Muscle layer of duodenum (tissue), 2 donors: Measurements from ENCODE around the gene C20orf202.

ENCODE experiments used
- H3K27ac ChIP-seq: one replicate; pipeline ENCODE4 v1.7.0; 2013; ENCODE audit warnings: mild to moderate bottlenecking, low read length
- H3K27me3 ChIP-seq: one replicate; pipeline ENCODE4 v1.7.0; 2013; ENCODE audit warnings: low read depth, mild to moderate bottlenecking, control low read depth, low read length
- H3K36me3 ChIP-seq, 2 donors: one replicate each; pipeline ENCODE4 v1.7.0; 2013; ENCODE audit warnings: low read length in 2 of 2, control low read depth in 1 of 2, mild to moderate bottlenecking in 1 of 2; ENCODE audit not compliant: insufficient read depth in 2 of 2, control insufficient read depth in 1 of 2
- H3K4me1 ChIP-seq, 2 donors: one replicate each; pipeline ENCODE4 v1.7.0; 2013; ENCODE audit warnings: low read length in 2 of 2, mild to moderate bottlenecking in 2 of 2, control low read depth in 1 of 2, moderate library complexity in 1 of 2; ENCODE audit not compliant: insufficient read depth in 2 of 2, control insufficient read depth in 1 of 2
- H3K4me3 ChIP-seq, 2 donors: one replicate each; pipeline ENCODE4 v1.7.0; 2013; ENCODE audit warnings: low read length in 2 of 2, low read depth in 1 of 2, mild to moderate bottlenecking in 1 of 2
- H3K9me3 ChIP-seq, 2 donors: one replicate each; pipeline ENCODE4 v1.7.0; 2013; ENCODE audit warnings: low read length in 2 of 2, control low read depth in 1 of 2, mild to moderate bottlenecking in 1 of 2; ENCODE audit not compliant: control insufficient read depth in 1 of 2
- donor health status: healthy.

C20orf202 gene

DNA sequence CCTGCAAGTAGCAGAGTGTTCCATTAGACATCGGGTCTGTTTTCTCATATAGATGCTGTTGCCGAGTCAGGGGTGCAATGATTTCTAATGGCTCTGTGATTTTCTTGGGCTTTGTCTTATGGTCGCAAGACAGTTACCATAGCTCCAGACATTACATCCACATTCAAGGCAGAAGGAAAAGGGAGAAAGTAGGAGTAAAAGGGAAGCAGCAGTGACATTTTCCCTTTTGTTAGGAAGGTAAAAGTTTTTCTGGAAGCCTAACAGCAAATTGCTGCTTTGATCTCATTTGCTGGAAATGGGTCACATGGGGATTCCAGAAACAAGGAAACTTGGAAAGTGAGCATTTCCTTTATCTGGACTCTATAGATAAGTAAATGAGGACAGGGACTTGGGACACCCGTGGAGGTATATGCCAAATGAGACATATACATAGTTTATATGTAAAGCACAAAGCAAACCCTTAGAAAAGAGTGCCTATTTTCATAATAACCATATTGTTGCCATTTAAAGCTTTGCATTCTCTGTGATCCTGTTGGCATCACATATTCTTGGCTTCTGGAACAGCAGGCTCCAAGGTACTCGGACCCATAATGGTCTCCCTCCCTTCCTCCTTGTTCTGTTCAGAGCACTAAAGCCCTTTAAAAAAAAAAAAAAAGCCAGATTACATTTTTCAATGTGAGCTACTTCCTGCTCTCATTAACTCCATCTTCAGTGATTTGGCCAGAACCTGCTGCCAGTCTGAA, at the start of gene C20orf202:
TSS of gene C20orf202 (plus strand) at position 693 of the 743 bp plus-strand sequence. CDS start 132 bp downstream, outside the sequence.
- H3K9me3 ChIP-seq, result no peaks in the 10 kb centered on the region
- H3K4me3 ChIP-seq, result no peak within 1 kb of the TSS
- no peaks in the 10 kb centered on the region for H3K27me3 ChIP-seq
- H3K4me1 ChIP-seq, result no peaks in the 10 kb centered on the region
- no peak within 1 kb of the TSS for H3K27ac ChIP-seq
- H3K36me3 ChIP-seq, result no peaks in the 10 kb centered on the region

DNA sequence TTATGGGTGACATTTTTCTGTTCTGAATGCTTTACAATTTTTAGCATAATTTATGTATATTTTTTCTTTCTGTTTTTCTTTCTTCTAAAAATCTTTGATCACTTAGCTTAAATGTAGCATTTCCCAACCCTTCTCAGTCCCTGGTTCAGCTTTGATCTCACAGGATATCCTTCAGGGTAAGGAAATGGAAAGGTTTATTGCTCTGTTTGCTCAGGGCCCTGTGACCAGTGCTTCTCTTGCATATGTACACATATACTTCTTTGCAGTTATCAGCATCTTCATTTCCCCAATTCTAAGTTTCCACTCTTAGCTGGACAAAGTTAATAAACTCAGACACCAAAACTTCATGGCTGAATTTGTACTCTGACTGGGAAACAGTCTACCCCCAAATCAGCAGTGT, 49.0 kb upstream of the C20orf202 start:
- H3K4me1 ChIP-seq, result no peaks in the 10 kb centered on the region
- no peak overlapping the region for H3K27ac ChIP-seq
- H3K36me3 ChIP-seq, result peaks cover 37 to 46% of the 10 kb centered on the region in 2 donors
- H3K9me3 ChIP-seq, result no peaks in the 10 kb centered on the region
- no peaks in the 10 kb centered on the region for H3K27me3 ChIP-seq
- H3K4me3 ChIP-seq, result no peak overlapping the region

DNA sequence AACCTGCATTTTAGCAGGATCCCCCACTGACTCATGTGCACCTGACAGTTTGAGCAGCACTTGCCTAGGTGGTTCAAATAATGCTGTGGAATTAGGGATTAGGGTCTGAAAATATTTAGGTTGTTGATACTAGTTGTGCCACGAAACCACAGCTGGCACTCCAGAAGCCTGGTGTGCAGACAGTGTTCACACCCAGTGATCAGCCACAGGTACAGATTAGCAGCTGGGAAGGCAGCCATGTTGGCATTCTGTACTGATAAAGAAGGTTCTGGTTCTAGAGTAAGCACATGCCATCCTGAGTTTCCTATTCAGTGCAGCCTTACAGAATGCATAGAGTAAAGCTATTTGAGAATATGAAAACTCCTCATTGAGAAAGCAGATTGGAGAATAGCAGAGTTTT, 48.6 kb upstream of the C20orf202 start:
- Histone ChIP-seq H3K4me1 (no peaks in the 10 kb centered on the region), H3K9me3 (no peaks in the 10 kb centered on the region), H3K27me3 (no peaks in the 10 kb centered on the region), H3K36me3 (peaks cover 37 to 46% of the 10 kb centered on the region in 2 donors), H3K4me3 (no peak overlapping the region), H3K27ac (no peak overlapping the region)

DNA sequence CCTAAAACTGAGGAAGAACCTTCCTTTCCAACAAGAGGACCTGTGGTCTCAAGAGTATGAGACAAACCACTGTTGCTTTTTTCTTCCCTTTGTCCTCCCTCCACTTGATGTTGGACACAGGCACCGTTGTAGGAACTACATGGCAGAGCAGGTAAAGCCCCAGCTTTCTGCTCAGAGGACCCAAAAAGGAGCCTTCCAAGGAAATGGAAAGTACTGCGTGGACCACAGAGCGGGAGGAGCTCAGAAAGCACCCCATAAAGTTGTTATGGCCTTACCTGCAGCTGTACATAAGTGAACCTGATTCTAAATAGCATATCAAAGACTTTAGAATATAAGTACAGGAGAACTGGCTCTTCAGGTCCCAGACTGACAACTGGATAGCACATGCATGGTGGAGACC, 47.9 kb upstream of the C20orf202 start:
- no peaks in the 10 kb centered on the region for H3K9me3 ChIP-seq
- H3K4me3 ChIP-seq, result no peak overlapping the region
- no peak overlapping the region for H3K27ac ChIP-seq
- peaks cover 38 to 46% of the 10 kb centered on the region in 2 donors for H3K36me3 ChIP-seq
- no peaks in the 10 kb centered on the region for H3K27me3 ChIP-seq
- H3K4me1 ChIP-seq, result no peaks in the 10 kb centered on the region

DNA sequence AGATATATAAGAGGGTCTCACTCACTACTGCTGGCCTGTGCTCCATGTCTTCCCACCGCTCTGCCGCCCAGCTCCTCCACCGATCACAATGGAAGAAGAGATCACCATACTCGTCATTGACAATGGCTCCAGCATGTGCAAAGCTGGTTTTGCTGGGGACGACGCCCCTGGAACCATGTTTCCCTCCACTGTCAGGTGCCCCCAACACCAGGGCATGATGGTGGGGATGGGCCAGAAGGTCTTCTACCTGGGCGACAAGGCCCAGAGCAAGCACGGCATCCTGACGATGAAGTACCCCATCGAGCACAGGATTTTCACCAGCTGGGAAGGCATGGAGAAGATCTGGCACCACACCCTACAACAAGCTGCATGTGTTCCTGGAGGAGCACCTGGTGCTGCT, 42.8 kb upstream of the C20orf202 start:
- Histone ChIP-seq H3K36me3 (peaks cover 36 to 60% of the 10 kb centered on the region in 2 donors), H3K27ac (no peak overlapping the region), H3K9me3 (no peaks in the 10 kb centered on the region), H3K4me3 (no peak overlapping the region), H3K27me3 (no peaks in the 10 kb centered on the region), H3K4me1 (no peaks in the 10 kb centered on the region)

DNA sequence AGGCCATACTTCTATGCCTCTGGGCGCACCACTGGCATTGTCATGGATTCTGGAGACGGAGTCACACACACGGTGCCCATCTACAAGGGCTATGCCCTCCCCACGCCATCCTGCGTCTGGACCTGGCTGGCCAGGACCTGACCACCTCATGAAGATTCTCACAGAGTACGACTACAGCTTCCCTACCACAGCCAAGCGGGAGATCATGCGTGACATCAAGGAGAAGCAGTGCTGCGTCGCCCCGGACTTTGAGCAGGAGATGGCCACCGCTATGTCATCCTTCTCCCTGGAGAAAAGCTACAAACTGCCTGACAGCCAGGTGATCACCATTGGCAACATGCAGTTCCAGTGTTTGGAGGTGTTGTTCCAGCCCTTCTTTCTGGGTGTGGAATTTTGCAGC, 42.3 kb upstream of the C20orf202 start:
- H3K27ac ChIP-seq, result no peak overlapping the region
- peaks cover 41 to 60% of the 10 kb centered on the region in 2 donors for H3K36me3 ChIP-seq
- no peaks in the 10 kb centered on the region for H3K27me3 ChIP-seq
- H3K4me3 ChIP-seq, result no peak overlapping the region
- no peaks in the 10 kb centered on the region for H3K4me1 ChIP-seq
- no peaks in the 10 kb centered on the region for H3K9me3 ChIP-seq

DNA sequence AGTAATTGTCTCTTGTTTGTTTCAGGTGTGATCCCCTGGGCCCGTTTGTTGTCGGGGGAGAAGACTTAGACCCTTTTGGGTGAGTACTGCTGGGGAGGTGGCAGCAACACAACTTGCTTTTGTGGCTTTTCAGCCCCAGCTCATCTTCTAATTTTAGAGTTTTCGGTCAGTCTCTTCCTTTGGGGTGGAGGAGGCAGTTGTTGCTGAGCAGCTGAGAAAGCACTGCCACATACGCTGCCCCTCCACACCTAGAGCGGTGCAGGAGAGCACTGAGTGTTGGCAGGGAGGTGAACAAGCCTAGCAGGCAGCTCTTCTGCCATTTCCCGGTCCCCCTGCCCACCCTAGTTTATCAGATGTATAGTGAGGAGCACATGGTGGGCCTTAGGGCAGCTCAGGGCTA, 40.1 kb upstream of the C20orf202 start:
- Histone ChIP-seq H3K4me1 (no peaks in the 10 kb centered on the region), H3K9me3 (no peaks in the 10 kb centered on the region), H3K27ac (no peak overlapping the region), H3K36me3 (peaks cover 61 to 73% of the 10 kb centered on the region in 2 donors), H3K4me3 (no peak overlapping the region), H3K27me3 (no peaks in the 10 kb centered on the region)

DNA sequence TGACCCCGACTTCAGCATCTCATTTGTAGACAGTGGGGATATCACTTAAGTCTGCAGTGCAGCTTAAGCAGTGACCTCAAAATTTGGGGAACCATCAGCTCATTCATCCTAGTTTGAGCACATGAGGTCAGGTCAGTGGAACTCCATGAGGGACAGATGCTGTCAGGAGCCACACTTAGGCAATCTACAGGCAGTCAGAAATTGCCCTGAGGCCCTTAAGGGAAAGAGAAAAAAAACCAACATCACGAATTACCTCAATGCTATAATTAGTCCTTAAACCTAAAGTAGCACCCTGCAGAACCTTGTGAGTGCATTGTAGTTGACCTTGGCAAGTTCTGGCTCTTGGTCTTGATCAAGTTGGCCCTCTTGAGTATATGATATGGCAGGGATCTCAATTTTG, 39.6 kb upstream of the C20orf202 start:
- H3K4me3 ChIP-seq, result no peak overlapping the region
- H3K9me3 ChIP-seq, result no peaks in the 10 kb centered on the region
- H3K36me3 ChIP-seq, result peaks cover 63 to 75% of the 10 kb centered on the region in 2 donors
- no peaks in the 10 kb centered on the region for H3K4me1 ChIP-seq
- no peak overlapping the region for H3K27ac ChIP-seq
- no peaks in the 10 kb centered on the region for H3K27me3 ChIP-seq

DNA sequence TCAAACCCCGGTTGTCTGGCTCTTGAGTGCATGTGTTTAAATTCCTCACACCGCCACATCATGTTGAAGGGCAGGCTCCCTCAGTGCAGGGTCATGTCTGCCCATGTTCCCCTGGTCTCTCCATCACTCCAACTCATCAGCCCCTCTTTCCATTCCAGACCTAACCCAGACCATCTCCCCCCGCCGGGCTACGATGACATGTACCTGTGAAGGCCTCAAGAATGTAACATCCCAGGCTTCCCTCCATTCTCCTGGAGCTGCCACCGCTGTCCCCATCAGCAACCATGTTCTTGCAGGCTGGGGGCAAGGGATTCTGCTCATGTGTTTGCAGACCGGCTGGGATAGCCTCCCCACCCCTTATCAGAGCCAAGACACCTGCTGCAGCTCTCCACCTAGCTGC, 38.4 kb upstream of the C20orf202 start:
- H3K4me3 ChIP-seq, result no peak overlapping the region
- H3K27me3 ChIP-seq, result no peaks in the 10 kb centered on the region
- H3K36me3 ChIP-seq, result peaks cover 74 to 87% of the 10 kb centered on the region in 2 donors
- H3K9me3 ChIP-seq, result no peaks in the 10 kb centered on the region
- H3K27ac ChIP-seq, result no peak overlapping the region
- H3K4me1 ChIP-seq, result no peaks in the 10 kb centered on the region

DNA sequence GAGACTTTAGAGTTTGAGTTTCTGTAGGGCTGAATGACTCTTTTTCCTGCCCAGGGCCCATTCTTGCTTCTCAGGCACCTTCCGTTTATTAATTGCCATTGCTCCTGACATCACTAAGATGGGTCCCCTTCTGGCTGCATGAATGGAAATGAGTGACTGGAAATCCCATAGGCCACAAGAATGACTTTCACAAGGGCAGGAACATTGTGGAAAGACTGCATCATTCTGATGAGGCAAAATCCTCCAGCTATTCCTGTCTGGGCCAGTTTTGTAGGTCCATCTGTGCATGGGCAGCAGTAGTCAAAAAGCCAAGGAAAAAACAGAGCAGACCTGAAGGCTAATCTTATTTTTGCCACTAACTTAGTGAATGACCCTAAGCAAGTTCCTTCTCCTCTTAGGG, 37.7 kb upstream of the C20orf202 start:
- H3K36me3 ChIP-seq, result peaks cover 77 to 92% of the 10 kb centered on the region in 2 donors
- H3K9me3 ChIP-seq, result no peaks in the 10 kb centered on the region
- H3K27ac ChIP-seq, result no peak overlapping the region
- H3K27me3 ChIP-seq, result no peaks in the 10 kb centered on the region
- H3K4me1 ChIP-seq, result no peaks in the 10 kb centered on the region
- no peak overlapping the region for H3K4me3 ChIP-seq

DNA sequence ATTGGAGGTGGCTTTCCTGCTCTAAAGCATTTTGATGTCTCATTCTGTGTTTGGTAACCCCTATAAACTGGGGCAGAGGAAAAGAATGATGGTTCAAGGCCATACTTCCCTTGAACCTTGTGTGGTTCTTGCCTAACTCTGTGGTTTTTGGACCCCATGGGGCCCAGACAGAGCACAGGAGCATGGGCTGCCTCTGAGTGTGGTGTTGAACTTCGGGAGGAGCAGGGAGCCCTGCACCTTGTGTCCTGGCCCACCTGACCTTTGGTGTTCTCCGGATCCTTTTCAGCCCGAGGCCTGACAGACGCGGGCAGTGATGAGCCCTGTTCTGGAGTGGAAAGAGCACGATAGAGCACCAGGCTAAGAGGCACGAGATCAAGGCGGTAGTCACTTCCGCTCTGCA, 37.3 kb upstream of the C20orf202 start:
- H3K36me3 ChIP-seq, result peaks cover 77 to 92% of the 10 kb centered on the region in 2 donors

More for the DNA sequence above, 37.3 kb upstream of the C20orf202 start:
- no peak overlapping the region for H3K4me3 ChIP-seq
- H3K4me1 ChIP-seq, result no peaks in the 10 kb centered on the region
- no peak overlapping the region for H3K27ac ChIP-seq
- no peaks in the 10 kb centered on the region for H3K9me3 ChIP-seq
- H3K27me3 ChIP-seq, result no peaks in the 10 kb centered on the region
